RWPE2 (cell line): ENCODE results near the gene DOCK11.

ENCODE experiments used
- ATAC-seq: fragments of 200-7000 bp; cut with Tn5 transposase; 3 replicates; pipeline ENCODE4 v1.9.1; 2021; ENCODE audit warnings: low read depth
- DNase-seq: peaks from one replicate; pipeline ENCODE4 v3.0.0-alpha.2; 2020; ENCODE audit warnings: low spot score
- H3K27ac ChIP-seq: fragments of 450-650 bp; 2 replicates; pipeline ENCODE4 v1.5.1; 2017; ENCODE audit warnings: mild to moderate bottlenecking; ENCODE audit not compliant: poor library complexity, severe bottlenecking
- H3K27me3 ChIP-seq: fragments of 250-450 bp; sonication (Bioruptor Pico); 2 replicates; pipeline ENCODE4 v1.5.1; 2021; ENCODE audit warnings: mild to moderate bottlenecking, moderate library complexity; ENCODE audit not compliant: insufficient read depth, poor library complexity, severe bottlenecking
- H3K36me3 ChIP-seq: fragments of 250-450 bp; sonication (Bioruptor Pico); 2 replicates; pipeline ENCODE4 v1.5.1; 2020; ENCODE audit warnings: low read depth, mild to moderate bottlenecking, moderate library complexity
- H3K4me1 ChIP-seq: fragments of 250-450 bp; sonication (Bioruptor Pico); 2 replicates; pipeline ENCODE4 v1.5.1; 2021; ENCODE audit warnings: mild to moderate bottlenecking, moderate library complexity; ENCODE audit not compliant: insufficient read depth, poor library complexity, severe bottlenecking
- H3K4me3 ChIP-seq: fragments of 250-450 bp; sonication (Bioruptor Pico); 2 replicates; pipeline ENCODE4 v1.5.1; 2021; ENCODE audit warnings: mild to moderate bottlenecking, moderate library complexity; ENCODE audit not compliant: severe bottlenecking
- H3K9me3 ChIP-seq: fragments of 250-450 bp; sonication (Bioruptor Pico); 2 replicates; pipeline ENCODE4 v1.5.1; 2021; ENCODE audit warnings: mild to moderate bottlenecking, moderate library complexity; ENCODE audit not compliant: severe bottlenecking
- TF ChIP-seq, protein P1 (sequence below): fragments of 450-650 bp; IDR thresholded peaks from one replicate; pipeline ENCODE4 v1.5.1; 2017; ENCODE audit warnings: mild to moderate bottlenecking, moderate library complexity; ENCODE audit not compliant: poor library complexity, severe bottlenecking

Gene DOCK11

DNA sequence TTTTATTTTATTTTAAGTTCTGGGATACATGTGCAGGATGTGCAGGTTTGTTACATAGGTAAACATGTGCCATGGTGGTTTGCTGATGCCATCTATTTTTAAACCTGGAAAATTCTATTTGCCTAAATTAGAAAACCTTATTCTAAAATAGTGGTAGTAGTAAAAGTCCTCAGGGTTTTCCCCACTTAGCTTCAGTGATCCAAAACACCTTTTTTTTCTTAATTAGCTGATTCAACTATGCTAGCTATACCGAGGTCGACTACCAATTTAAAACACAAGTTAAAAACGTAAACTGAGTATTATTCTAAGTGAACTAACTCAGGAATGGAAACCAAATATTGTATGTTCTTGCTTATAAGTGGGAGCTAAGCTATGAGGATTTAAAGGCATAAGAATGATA lies 161.8 kb downstream of the DOCK11 start:
- H3K9me3 ChIP-seq: no peaks in the 10 kb centered on the region
- H3K4me3 ChIP-seq: no peak overlapping the region
- H3K27ac ChIP-seq: no peak overlapping the region
- no peaks in the 10 kb centered on the region for H3K4me1 ChIP-seq
- H3K27me3 ChIP-seq: no peaks in the 10 kb centered on the region
- DNase-seq (no peak), ATAC-seq (no peak)
- H3K36me3 ChIP-seq: no peaks in the 10 kb centered on the region
- TF ChIP-seq, protein P1, sequence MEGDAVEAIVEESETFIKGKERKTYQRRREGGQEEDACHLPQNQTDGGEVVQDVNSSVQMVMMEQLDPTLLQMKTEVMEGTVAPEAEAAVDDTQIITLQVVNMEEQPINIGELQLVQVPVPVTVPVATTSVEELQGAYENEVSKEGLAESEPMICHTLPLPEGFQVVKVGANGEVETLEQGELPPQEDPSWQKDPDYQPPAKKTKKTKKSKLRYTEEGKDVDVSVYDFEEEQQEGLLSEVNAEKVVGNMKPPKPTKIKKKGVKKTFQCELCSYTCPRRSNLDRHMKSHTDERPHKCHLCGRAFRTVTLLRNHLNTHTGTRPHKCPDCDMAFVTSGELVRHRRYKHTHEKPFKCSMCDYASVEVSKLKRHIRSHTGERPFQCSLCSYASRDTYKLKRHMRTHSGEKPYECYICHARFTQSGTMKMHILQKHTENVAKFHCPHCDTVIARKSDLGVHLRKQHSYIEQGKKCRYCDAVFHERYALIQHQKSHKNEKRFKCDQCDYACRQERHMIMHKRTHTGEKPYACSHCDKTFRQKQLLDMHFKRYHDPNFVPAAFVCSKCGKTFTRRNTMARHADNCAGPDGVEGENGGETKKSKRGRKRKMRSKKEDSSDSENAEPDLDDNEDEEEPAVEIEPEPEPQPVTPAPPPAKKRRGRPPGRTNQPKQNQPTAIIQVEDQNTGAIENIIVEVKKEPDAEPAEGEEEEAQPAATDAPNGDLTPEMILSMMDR: no peak

DNA sequence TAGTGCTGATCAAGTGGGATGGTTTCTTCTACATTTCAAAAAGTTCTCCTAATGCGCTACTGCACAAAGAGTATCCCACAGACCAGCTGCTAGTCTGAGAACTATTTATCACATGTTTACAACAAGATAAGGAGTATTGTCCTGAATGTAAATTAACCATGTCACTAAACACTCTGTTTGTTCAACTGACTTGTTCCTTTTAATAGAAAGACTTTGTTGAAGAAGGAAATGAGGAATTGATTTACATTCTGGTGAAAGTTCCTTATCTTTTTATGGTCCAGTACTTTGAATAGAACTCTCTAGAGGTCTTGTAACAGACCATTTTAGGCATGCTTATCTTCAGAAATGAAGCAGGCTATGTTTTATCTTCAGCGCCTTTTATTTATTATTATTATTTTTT lies 164.5 kb downstream of the DOCK11 start:
- Histone ChIP-seq H3K4me1 (no peaks in the 10 kb centered on the region), H3K27ac (no peak overlapping the region), H3K4me3 (no peak overlapping the region), H3K36me3 (no peaks in the 10 kb centered on the region), H3K9me3 (no peaks in the 10 kb centered on the region), H3K27me3 (no peaks in the 10 kb centered on the region)
- DNase-seq (no peak), ATAC-seq (no peak)
- TF ChIP-seq, protein P1: no peak

DNA sequence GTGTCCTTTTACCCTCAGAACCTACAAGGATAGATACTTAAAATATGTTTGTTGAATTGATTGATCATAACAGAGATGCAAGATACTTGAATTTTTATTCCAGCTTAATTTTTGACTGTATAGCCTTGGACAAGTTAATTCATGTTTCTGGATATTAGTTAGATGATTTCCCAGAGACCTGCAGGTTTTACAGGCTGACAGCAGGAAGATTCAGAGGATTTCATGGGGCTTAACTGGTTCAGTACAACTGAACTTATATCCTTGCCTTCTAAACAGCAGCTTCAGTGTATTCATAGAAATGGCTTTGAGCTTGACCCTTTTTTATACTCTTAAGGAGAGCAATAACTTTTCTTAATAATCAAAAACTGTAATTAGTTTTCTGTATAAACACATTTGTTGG lies 169.6 kb downstream of the DOCK11 start:
- ATAC-seq: no peak
- Histone ChIP-seq H3K4me1 (peaks cover 8% of the 10 kb centered on the region), H3K4me3 (no peak overlapping the region), H3K9me3 (no peaks in the 10 kb centered on the region), H3K27me3 (no peaks in the 10 kb centered on the region), H3K36me3 (no peaks in the 10 kb centered on the region), H3K27ac (no peak overlapping the region)
- TF ChIP-seq, protein P1: no peak
- DNase-seq: no peak

DNA sequence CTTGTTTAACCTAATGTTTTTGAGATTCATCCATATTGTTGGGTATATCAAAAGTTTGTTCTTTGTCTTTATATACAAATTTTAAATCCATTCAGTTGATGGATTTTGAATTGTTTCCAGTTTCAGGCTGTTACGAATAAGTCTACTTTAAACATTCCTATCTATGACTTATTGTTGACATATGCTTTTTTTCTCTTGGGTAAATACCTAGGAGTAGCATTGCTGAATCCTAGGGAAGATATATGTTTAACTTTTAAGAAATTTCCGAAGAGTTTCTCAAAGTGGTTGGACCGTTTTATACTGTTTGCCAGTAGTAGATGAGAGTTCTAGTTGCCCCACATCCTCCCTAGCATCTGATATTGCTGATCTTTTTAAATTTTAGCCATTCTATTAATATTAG lies 170.9 kb downstream of the DOCK11 start:
- Histone ChIP-seq H3K27me3 (no peaks in the 10 kb centered on the region), H3K4me1 (peaks cover 8% of the 10 kb centered on the region), H3K9me3 (no peaks in the 10 kb centered on the region), H3K36me3 (no peaks in the 10 kb centered on the region), H3K4me3 (no peak overlapping the region), H3K27ac (no peak overlapping the region)
- TF ChIP-seq, protein P1: no peak
- DNase-seq (no peak), ATAC-seq (peak; percentile 74)

DNA sequence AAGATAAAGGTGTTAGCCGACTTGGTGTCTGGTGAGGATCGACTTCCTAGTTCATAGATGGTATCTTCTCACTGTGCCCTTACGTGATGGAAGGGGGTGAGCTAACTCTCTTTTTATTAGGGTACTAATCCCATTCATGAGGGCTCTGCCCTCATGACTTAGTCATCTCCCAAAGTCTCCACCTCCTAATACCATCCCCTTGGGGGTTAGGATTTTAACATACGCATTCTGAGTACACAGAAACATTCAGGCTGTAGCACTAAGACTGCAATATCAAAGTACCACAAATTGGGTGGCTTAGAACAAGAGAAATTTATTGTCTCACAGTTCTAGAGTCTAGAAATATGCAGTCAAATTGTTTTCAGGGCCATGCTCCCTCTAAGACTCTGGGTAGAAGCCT lies 173.8 kb downstream of the DOCK11 start:
- no peaks in the 10 kb centered on the region for H3K9me3 ChIP-seq
- no peaks in the 10 kb centered on the region for H3K36me3 ChIP-seq
- TF ChIP-seq, protein P1: no peak
- ATAC-seq (no peak), DNase-seq (no peak)
- H3K27me3 ChIP-seq: no peaks in the 10 kb centered on the region
- peaks cover 8% of the 10 kb centered on the region for H3K4me1 ChIP-seq
- no peak overlapping the region for H3K27ac ChIP-seq
- H3K4me3 ChIP-seq: no peak overlapping the region
